Measurements from ENCODE around the gene OR52N4. TPM values are rescaled to one million over a fixed set of nuclear protein-coding genes. Genes with fewer than 3 reads are reported as not detected.

OR52N4 gene
- total and polyA plus RNA-seq, 8 donors: 0.10 TPM; not detected in 7

GRCh38 chr11:5803982-5804381 lies 49.9 kb downstream of the OR52N4 start:
- H3K4me3 ChIP-seq: no peak overlapping the region
- peaks cover 0 to 6% (median 0%) of the 10 kb centered on the region in 4 donors for H3K9me3 ChIP-seq
- intact Hi-C loops (cut with DNase I; ENCODE audit: low total_unique reads): no loop called here
- H3K36me3 ChIP-seq: no peaks in the 10 kb centered on the region
- no peak for DNase-seq
- no peak for TF ChIP-seq POLR2A (IDR thresholded peaks at IDR 0.05)
- no peak for TF ChIP-seq EP300 (IDR thresholded peaks at IDR 0.05)
- TF ChIP-seq CTCF (IDR thresholded peaks at IDR 0.05): no peak
- no peak for TF ChIP-seq POLR2AphosphoS5 (IDR thresholded peaks at IDR 0.05)
- no peak overlapping the region for H3K27ac ChIP-seq
- peaks cover 0 to 4% (median 0%) of the 10 kb centered on the region in 3 donors for H3K27me3 ChIP-seq
- H3K4me1 ChIP-seq: peaks cover 0 to 10% (median 8%) of the 10 kb centered on the region in 4 donors
- WGBS, 5 donors: 76 to 93% (median 89%) methylated on average over 5 of the region's 5 CpGs

Other genes starting within 250 kb of the OR52N4 start
- 1 to 10 TPM in 1 of 5 donors, not detected in 4; 1.1 TPM for gene UBQLN3, start 244.3 kb upstream of the OR52N4 start, total RNA-seq
- gene UBQLN3, start 244.3 kb upstream of the OR52N4 start, polyA plus RNA-seq: not detected
- gene UBQLNL, start 237.5 kb upstream of the OR52N4 start, total RNA-seq: under 1 TPM in 1 of 5 donors, not detected in 4; 0.92 TPM
- under 1 TPM; 0.12 to 0.80 (median 0.31) TPM for gene UBQLNL, start 237.5 kb upstream of the OR52N4 start, polyA plus RNA-seq
- 10 to 100 TPM in 1 of 5 donors, 1 to 10 TPM in 1, under 1 TPM in 1, not detected in 2; 0.58 to 21.0 (median 1.3) TPM for gene OR52H1, start 205.7 kb upstream of the OR52N4 start, total RNA-seq
- not detected for gene OR52H1, start 205.7 kb upstream of the OR52N4 start, polyA plus RNA-seq
- not detected for gene OR52B6, start 173.4 kb upstream of the OR52N4 start, total RNA-seq
- gene OR52B6, start 173.4 kb upstream of the OR52N4 start, polyA plus RNA-seq: not detected
- gene TRIM6, start 157.6 kb upstream of the OR52N4 start, total RNA-seq: 10 to 100 TPM in 1 of 5 donors, 1 to 10 TPM in 1, under 1 TPM in 1, not detected in 2; 0.87 to 10.3 (median 2.6) TPM
- gene TRIM6, start 157.6 kb upstream of the OR52N4 start, polyA plus RNA-seq: 1 to 10 TPM; 1.1 to 2.3 (median 1.2) TPM
- gene TRIM34, start 129.2 kb upstream of the OR52N4 start, total RNA-seq: 10 to 100 TPM in 1 of 5 donors, 1 to 10 TPM in 2, under 1 TPM in 1, not detected in 1; 0.29 to 11.4 (median 2.6) TPM
- gene TRIM34, start 129.2 kb upstream of the OR52N4 start, polyA plus RNA-seq: 1 to 10 TPM; 2.9 to 8.7 (median 3.7) TPM
- 10 to 100 TPM in 4 of 5 donors, not detected in 1; 12.6 to 81.4 (median 28.0) TPM for gene TRIM5, start 69.2 kb upstream of the OR52N4 start, total RNA-seq
- gene TRIM5, start 69.2 kb upstream of the OR52N4 start, polyA plus RNA-seq: 1 to 10 TPM; 4.2 to 9.5 (median 9.0) TPM
- 100 to 1,000 TPM in 1 of 5 donors, 10 to 100 TPM in 4; 34.8 to 131 (median 39.1) TPM for gene TRIM22, start 64.5 kb upstream of the OR52N4 start, total RNA-seq
- gene TRIM22, start 64.5 kb upstream of the OR52N4 start, polyA plus RNA-seq: 10 to 100 TPM; 12.4 to 39.4 (median 14.4) TPM
- gene OR56B1, start 17.8 kb upstream of the OR52N4 start, total RNA-seq: under 1 TPM in 1 of 5 donors, not detected in 4; 0.18 TPM
- not detected for gene OR56B1, start 17.8 kb upstream of the OR52N4 start, polyA plus RNA-seq
- gene OR52N5, start 29.1 kb downstream of the OR52N4 start, total RNA-seq: not detected
- not detected for gene OR52N5, start 29.1 kb downstream of the OR52N4 start, polyA plus RNA-seq
- gene OR52N1, start 37.0 kb downstream of the OR52N4 start, total RNA-seq: not detected
- not detected for gene OR52N1, start 37.0 kb downstream of the OR52N4 start, polyA plus RNA-seq
- not detected for gene OR52N2, start 54.7 kb downstream of the OR52N4 start, total RNA-seq
- 1 to 10 TPM in 1 of 3 donors, under 1 TPM in 1, not detected in 1; 0.31 to 1.4 TPM for gene OR52N2, start 54.7 kb downstream of the OR52N4 start, polyA plus RNA-seq
- gene OR52E6, start 87.7 kb downstream of the OR52N4 start, total RNA-seq: not detected
- not detected for gene OR52E6, start 87.7 kb downstream of the OR52N4 start, polyA plus RNA-seq
- not detected for gene OR52E8, start 103.4 kb downstream of the OR52N4 start, total RNA-seq
- gene OR52E8, start 103.4 kb downstream of the OR52N4 start, polyA plus RNA-seq: not detected
- not detected for gene OR52E4, start 126.4 kb downstream of the OR52N4 start, total RNA-seq
- gene OR52E4, start 126.4 kb downstream of the OR52N4 start, polyA plus RNA-seq: not detected
- gene OR52E5, start 139.0 kb downstream of the OR52N4 start, total RNA-seq: not detected
- not detected for gene OR52E5, start 139.0 kb downstream of the OR52N4 start, polyA plus RNA-seq
- not detected for gene OR56A3, start 188.0 kb downstream of the OR52N4 start, total RNA-seq
- not detected for gene OR56A3, start 188.0 kb downstream of the OR52N4 start, polyA plus RNA-seq
- gene OR56A5, start 214.3 kb downstream of the OR52N4 start, total RNA-seq: not detected
- not detected for gene OR56A5, start 214.3 kb downstream of the OR52N4 start, polyA plus RNA-seq
- gene OR52L1, start 232.7 kb downstream of the OR52N4 start, total RNA-seq: not detected
- gene OR52L1, start 232.7 kb downstream of the OR52N4 start, polyA plus RNA-seq: not detected